KG1 (cell line): ENCODE results near the gene TRAPPC3L.
A peak's percentile ranks its signal among the peaks of the same experiment; 100 is the strongest.

Experiments used
- DNase-seq: peaks from one replicate; lab custom pipeline; 2025; lab: John Stamatoyannopoulos, UW

TRAPPC3L gene

GRCh38 chr6:116556814-116557415 is 11.4 kb upstream of the TRAPPC3L start:
- DNase-seq, result no peak

- DNase-seq, result no peak
These were observed 10.6 kb upstream of the TRAPPC3L start for GRCh38 chr6:116556065-116556464.

- DNase-seq, result no peak
These were observed 8.0 kb upstream of the TRAPPC3L start, which contains the start of gene CALHM4 for GRCh38 chr6:116553451-116553850. TSS of gene CALHM4 (plus strand) at chr6:116553751. CDS start at chr6:116553794, 43 bp downstream.

GRCh38 chr6:116550796-116551195 is 5.3 kb upstream of the TRAPPC3L start:
- DNase-seq, result no peak

- no peak for DNase-seq
These were observed 1.9 kb upstream of the TRAPPC3L start for GRCh38 chr6:116547358-116547757.

GRCh38 chr6:116543149-116543548 is 2.3 kb downstream of the TRAPPC3L start:
- no peak for DNase-seq

DNA sequence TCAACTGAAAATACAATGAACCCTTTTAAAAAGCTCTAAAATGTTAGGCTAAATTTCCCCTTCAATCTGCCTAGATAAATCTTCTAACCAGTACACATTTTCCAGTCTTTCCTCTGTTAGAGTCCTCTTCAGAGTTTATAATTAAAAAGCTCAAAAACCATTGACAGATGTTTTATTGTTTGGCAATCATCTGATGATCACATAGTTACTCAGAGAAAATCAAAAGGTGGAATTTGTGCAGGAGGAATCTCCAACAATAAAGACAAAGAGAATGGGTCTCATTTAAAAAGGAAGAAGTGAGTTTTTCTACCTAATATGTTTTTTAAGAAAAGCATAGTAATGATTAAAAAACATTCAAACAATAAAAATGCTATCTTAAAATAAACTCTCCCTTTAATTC is 3.1 kb downstream of the TRAPPC3L start:
- no peak for DNase-seq

GRCh38 chr6:116536216-116536621 is 9.3 kb downstream of the TRAPPC3L start:
- peak; percentile 66 for DNase-seq

DNA sequence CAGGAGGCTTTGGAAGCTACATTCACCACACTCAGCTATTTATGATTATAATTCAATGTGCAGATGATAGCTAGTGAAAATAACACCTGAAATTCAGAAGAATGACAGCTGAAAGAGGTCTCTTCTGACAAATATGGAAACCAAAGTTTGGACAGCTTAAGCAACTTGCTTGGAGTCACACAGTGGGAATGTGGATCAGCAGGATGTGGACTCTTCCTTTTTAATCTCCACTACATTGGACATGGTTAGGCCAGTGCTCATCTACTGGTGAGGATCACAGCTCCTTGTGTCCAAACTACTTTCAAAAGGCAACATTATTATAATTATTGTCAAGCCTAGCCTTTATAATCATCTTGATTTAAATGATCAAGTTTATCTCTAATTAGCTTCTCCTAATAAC is 10.4 kb downstream of the TRAPPC3L start:
- DNase-seq, result no peak

GRCh38 chr6:116533233-116533957 is 12.1 kb downstream of the TRAPPC3L start:
- no peak for DNase-seq

DNA sequence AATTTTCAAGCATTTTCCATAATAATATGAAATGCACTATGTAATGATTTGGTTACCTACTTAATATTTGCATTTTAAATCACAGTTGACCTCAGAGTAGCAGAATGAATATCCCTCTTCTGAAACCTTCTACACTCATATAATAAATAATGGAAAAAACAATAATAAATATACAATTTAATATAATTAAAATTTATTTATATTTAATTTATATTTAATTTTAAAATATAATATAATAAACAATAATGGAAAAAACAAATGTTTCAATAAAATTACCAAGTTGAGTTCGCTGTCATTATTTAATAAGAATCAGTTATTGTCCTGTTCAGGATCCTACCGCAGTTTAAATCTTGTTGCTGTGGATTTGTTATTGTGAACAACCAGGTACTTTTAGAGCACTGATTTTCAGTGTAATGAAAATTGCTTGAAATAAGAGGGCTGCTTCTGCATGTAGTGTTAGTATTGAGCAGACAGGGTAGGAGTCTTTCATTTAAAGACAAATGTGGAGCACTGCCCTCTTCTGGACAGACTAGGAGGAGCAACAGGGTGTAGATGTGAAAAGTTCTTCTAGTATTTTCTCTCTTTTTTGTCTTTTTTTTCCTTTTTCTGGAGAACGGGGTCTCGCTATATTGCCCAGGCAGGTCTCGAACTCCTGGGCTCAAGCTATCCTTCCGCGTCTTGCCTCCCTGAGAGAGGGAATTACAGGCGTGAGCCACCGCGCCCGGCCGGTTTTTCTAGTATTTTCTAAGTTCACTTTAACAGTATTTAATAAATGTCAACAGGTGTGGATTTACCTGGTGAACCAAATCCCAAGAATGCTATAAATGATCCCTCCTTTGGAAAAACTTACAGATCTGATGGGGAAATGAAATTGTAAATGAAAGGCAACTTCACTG is 13.6 kb downstream of the TRAPPC3L start:
- DNase-seq, result peak; percentile 45

GRCh38 chr6:116530436-116530835 is 15.0 kb downstream of the TRAPPC3L start:
- DNase-seq, result no peak

DNA sequence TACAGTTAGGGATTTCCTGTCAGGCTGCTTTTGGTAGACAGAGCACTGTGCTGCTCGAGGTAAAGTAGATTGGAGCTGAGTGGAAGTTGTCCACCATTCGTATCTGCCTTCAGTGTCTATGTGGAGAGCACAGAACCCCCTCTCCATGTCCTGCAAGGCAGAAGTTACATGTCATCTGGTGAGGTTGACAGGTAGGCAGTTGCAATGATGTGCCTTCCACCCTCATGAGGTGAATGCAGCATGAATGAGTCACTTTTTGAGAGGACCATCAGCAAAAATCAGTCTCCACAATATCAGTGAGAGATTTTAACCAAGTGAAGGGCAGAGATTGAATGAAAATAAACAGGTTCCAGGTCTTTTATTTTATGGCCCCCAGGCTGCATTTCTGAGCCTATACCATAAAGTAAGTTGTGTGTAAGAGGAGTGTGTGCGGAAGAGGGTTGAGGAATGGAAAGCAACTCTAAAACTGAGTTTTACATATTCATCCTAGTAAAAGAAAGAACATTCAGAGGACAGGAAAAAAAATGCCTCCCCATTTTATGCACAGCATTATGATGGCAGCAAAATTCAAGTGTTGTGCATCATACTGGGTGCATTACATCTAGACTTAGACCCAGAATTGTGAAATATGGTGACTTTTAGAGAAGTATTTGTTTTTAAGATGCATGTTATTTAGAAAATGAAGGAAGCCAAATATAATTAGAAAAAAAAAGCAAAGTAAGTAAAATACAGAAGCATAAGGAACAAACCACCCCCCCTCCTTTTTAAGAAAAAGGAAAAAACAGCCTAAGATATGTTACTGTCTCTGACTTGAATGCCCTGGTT is 15.8 kb downstream of the TRAPPC3L start:
- no peak for DNase-seq

- DNase-seq, result no peak
These were observed 16.7 kb downstream of the TRAPPC3L start for GRCh38 chr6:116528780-116529179.

DNA sequence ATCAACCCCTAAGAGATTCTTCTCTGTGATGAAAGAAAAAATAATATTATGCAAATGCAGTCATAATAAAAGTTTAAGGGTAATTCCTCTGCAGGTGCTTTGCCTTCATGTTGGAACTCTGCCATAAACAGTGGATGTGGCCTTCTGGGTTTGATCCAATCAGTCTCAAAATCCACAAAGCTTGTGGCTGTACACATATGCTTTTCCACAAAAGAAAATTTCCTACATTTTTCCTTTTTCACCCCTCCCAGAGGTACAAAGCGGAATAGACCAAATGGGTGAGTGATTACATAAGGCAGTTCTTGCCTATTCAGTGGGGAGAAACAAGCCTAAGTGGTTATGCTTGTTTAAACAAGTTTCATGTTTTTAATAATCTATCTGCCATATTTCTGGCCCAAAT is 17.4 kb downstream of the TRAPPC3L start:
- DNase-seq, result no peak

GRCh38 chr6:116524236-116524635 is 21.2 kb downstream of the TRAPPC3L start:
- no peak for DNase-seq

DNA sequence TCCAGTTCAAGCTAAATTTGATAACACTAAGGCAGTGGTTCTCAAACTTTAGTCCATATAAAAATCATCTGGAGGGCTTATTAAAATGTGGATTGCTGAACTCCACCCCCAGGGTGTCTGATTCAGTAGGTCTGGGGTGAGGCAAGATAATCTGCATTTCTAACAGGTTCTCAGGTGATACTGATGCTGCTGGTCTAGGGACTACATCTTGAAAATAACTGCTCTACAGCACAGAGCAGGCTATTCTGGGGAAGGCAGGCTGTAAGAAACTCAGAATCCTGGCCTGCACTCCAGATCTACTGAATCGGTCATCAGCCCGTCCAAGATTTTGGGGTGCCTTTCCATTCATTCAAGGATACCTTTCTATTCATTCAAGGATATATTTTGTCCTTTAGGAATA is 22.6 kb downstream of the TRAPPC3L start:
- no peak for DNase-seq

DNA sequence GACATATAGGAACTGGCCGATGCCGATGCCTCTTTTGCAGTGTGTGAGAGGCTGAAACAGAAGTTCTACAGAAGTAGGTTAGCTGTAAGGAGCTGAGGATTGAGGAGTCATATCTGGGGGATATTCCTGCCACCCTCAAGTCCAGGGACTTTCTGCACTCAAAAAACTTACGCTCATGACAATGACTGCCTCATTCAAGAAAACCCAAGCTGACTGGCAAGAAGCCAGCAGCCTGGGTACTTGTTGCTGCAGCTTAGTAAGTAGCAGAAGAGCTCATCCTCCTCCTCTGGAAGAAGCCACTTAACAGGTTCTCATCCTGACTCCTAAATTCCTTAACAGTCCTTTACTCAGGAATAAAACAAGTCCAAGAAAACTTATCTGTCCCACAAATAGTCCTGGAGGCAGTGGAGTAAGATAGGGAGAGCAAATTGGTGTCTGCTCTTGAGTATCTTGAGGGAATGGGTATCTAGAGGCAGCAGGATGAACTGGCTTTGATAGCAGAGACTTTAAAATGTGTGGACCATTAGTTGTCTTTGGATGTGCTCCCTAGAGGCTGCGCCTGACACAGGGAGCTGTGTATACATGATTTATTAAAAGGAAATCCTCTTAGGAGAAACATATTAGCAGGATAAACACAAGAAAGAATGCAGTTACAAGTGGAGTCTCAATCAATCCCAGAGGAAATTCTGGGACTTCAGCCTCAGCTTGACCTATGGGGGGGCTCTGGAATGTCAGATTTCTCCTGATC is 26.7 kb downstream of the TRAPPC3L start:
- no peak for DNase-seq

DNA sequence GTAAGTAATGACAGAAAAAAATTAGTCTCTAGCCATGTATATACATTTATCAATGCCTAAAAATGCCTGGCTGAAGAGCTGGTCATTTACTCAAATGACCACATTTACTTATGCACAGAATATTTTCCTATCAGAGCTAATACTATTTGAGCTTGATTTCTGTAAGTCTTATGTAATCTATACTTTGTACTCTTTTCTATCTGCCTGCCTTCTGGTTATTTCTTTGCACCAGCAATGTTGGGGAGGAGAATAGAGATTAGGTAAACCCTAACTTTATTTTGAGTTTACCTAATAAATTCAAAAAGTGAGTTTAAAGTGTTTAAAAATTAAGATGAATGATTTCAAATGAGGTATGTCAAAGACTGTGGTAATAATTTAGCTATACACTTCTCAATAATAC is 30.3 kb downstream of the TRAPPC3L start:
- no peak for DNase-seq

DNA sequence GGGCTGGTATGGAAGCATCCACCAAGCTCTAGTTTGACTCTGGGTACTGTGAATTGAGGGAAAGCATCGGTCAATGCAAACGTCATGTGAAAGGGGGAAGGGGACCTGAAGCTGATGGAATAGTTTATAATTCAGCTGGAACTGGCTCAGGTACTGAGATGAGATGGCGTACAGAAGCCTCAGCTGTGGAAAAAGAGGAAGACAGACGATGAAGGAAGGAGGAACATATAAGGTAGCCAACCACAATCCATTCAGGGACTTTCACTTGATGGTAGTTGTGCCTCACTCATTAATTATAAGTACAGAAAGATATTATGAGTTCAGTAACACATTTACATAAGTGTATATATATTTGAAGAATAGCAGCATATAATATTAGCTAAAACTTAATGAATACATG is 31.4 kb downstream of the TRAPPC3L start:
- DNase-seq, result no peak

DNA sequence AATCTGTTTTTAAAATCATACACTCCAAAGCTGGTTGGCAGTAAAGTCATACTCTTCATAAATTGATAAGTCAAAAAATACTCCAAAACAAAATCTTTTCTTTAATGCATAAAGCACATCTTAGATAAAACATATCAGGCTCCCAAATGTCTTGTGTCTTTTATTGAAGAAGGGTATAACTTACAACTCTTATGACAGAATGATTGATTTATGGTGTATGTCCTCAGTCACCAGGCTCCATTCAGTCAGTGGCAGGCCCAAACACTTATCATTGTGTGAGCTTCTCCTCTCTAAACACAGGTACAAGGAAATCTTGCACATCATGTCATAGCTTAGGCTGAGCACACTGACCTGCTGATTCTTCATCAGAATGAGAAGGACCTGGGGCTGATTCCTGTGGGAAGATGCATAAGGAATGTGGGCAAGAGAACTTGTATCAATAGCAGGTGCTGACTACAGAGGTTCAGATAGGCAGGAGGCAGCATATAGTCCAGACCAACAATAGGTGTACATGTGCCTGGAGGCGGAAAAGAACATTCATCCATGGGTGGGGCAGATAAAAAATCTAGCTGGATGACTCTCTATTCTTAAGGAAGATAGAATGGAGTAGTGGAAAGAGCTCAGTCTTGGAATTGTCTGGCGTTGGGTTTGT is 32.1 kb downstream of the TRAPPC3L start:
- no peak for DNase-seq
